Measurements from ENCODE around the gene GSX2.

DNA sequence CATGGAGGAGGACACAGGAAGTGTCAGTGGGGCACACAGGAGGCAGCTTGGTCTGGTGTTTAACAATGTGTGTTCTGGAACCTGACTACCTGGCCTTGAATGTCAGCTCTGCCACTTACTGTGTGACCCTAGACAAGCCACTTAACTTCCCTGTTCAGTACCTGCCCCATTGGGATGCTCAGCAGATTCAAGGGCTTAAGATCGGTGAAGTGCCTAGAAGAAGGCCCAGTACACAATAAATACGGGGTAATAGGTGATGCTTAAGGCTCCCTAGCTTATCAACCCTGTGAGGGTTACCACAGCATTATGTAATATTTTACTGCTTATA, 33.9 kb upstream of the GSX2 start:
- TF ChIP-seq POLR2A (IDR thresholded peaks at IDR 0.05; ENCODE audit: low read length) (no peak), GATA1 (IDR thresholded peaks at IDR 0.05; ENCODE audit: low read depth, low read length) (no peak)

Data from erythroblast (primary cell).